H9 (cell line): Measurements from ENCODE around the gene SLC5A2. TPM values are rescaled to one million over a fixed set of nuclear protein-coding genes. Genes with fewer than 3 reads are reported as not detected.

Experiments used
- DNase-seq: peaks from one replicate; pipeline ENCODE4 v3.0.0-alpha.2; 2017
- H2AFZ ChIP-seq: one replicate; pipeline ENCODE4 v1.6.1; 2013; ENCODE audit warnings: mild to moderate bottlenecking, low read length, control low read depth, moderate library complexity
- H2AK5ac ChIP-seq: 2 replicates; pipeline ENCODE4 v1.6.1; 2013; ENCODE audit warnings: low read length, control low read depth, mixed read lengths; ENCODE audit not compliant: insufficient read length
- H2BK120ac ChIP-seq: one replicate; pipeline ENCODE4 v1.6.1; 2013; ENCODE audit warnings: low read depth, mild to moderate bottlenecking, low read length, control low read depth, inconsistent platforms; ENCODE audit not compliant: poor library complexity, severe bottlenecking
- H2BK12ac ChIP-seq: 2 replicates; pipeline ENCODE4 v1.6.1; 2013; ENCODE audit warnings: low read length, control low read depth, mixed read lengths, low read depth; ENCODE audit not compliant: insufficient read length
- H2BK15ac ChIP-seq: 2 replicates; pipeline ENCODE4 v1.6.1; 2013; ENCODE audit warnings: low read depth, low read length, control low read depth
- H2BK20ac ChIP-seq: one replicate; pipeline ENCODE4 v1.6.1; 2013; ENCODE audit warnings: low read depth, mild to moderate bottlenecking, low read length, control low read depth, inconsistent platforms; ENCODE audit not compliant: poor library complexity, severe bottlenecking
- H2BK5ac ChIP-seq: 2 replicates; pipeline ENCODE4 v1.6.1; 2013; ENCODE audit warnings: low read length, control low read depth, mixed read lengths; ENCODE audit not compliant: insufficient read length
- H3K14ac ChIP-seq: 2 replicates; pipeline ENCODE4 v1.6.1; 2013; ENCODE audit warnings: low read length, control low read depth; ENCODE audit not compliant: insufficient read depth
- H3K18ac ChIP-seq: 2 replicates; pipeline ENCODE4 v1.6.1; 2013; ENCODE audit warnings: low read depth, mild to moderate bottlenecking, mixed read lengths, low read length, control low read depth; ENCODE audit not compliant: insufficient read length
- H3K23ac ChIP-seq: 2 replicates; pipeline ENCODE4 v1.6.1; 2013; ENCODE audit warnings: low read length, control low read depth, mixed read lengths, low read depth; ENCODE audit not compliant: insufficient read length
- H3K23me2 ChIP-seq: 2 replicates; pipeline ENCODE4 v1.6.1; 2013; ENCODE audit warnings: low read depth, mild to moderate bottlenecking, mixed read lengths, low read length, control low read depth; ENCODE audit not compliant: insufficient read length, poor library complexity, severe bottlenecking
- H3K27ac ChIP-seq: 2 replicates; pipeline ENCODE4 v1.5.1; 2013; ENCODE audit warnings: low read length, control low read depth, mixed read lengths, low read depth; ENCODE audit not compliant: insufficient read length
- H3K27me3 ChIP-seq: 2 replicates; pipeline ENCODE4 v1.6.1; 2013; ENCODE audit warnings: low read length, control low read depth, inconsistent platforms; ENCODE audit not compliant: insufficient read depth
- H3K4ac ChIP-seq: 2 replicates; pipeline ENCODE4 v1.6.1; 2013; ENCODE audit warnings: low read depth, mild to moderate bottlenecking, control low read depth, inconsistent platforms, low read length, moderate library complexity
- H3K4me1 ChIP-seq: 2 replicates; pipeline ENCODE4 v1.6.1; 2013; ENCODE audit warnings: low read length, control low read depth, inconsistent platforms; ENCODE audit not compliant: insufficient read depth
- H3K4me2 ChIP-seq: 2 replicates; pipeline ENCODE4 v1.6.1; 2013; ENCODE audit warnings: low read length, control low read depth, mixed read lengths; ENCODE audit not compliant: insufficient read length, insufficient read depth
- H3K56ac ChIP-seq: 2 replicates; pipeline ENCODE4 v1.6.1; 2013; ENCODE audit warnings: low read depth, mild to moderate bottlenecking, mixed read lengths, low read length, control low read depth; ENCODE audit not compliant: insufficient read length
- H3K79me1 ChIP-seq: 2 replicates; pipeline ENCODE4 v1.6.1; 2013; ENCODE audit warnings: low read depth, mild to moderate bottlenecking, moderate library complexity, low read length, control low read depth, inconsistent platforms; ENCODE audit not compliant: insufficient read depth, poor library complexity, severe bottlenecking
- H3K79me2 ChIP-seq: 2 replicates; pipeline ENCODE4 v1.6.1; 2013; ENCODE audit warnings: low read length, control low read depth, inconsistent platforms; ENCODE audit not compliant: insufficient read depth
- H3K9ac ChIP-seq: 2 replicates; pipeline ENCODE4 v1.6.1; 2013; ENCODE audit warnings: low read length, control low read depth, mixed read lengths; ENCODE audit not compliant: insufficient read length; ENCODE audit errors: extremely low read depth
- H3K9me3 ChIP-seq: one replicate; pipeline ENCODE4 v1.6.1; 2013; ENCODE audit warnings: low read depth, low read length, inconsistent platforms; ENCODE audit not compliant: control insufficient read depth
- H3T11ph ChIP-seq: one replicate; pipeline ENCODE4 v1.6.1; 2013; ENCODE audit warnings: mild to moderate bottlenecking, low read length, control low read depth, inconsistent platforms
- H4K20me1 ChIP-seq: one replicate; pipeline ENCODE4 v1.6.1; 2013; ENCODE audit not compliant: control insufficient read depth, insufficient read length, insufficient read depth
- H4K5ac ChIP-seq: 2 replicates; pipeline ENCODE4 v1.6.1; 2013; ENCODE audit warnings: low read depth, mild to moderate bottlenecking, mixed read lengths, low read length, control low read depth; ENCODE audit not compliant: insufficient read length
- H4K8ac ChIP-seq: replicated peaks from 2 replicates; pipeline ENCODE4 v1.6.1; 2013; ENCODE audit warnings: low read length, control low read depth, mixed read lengths, low read depth; ENCODE audit not compliant: insufficient read length
- H4K91ac ChIP-seq: 2 replicates; pipeline ENCODE4 v1.6.1; 2013; ENCODE audit warnings: low read depth, mild to moderate bottlenecking, moderate library complexity, mixed read lengths, low read length, control low read depth; ENCODE audit not compliant: insufficient read length
- H3K27ac Mint-ChIP-seq, 3 experiments: 2 replicates in 2 of 3; 3 replicates in 1 of 3; pipeline ENCODE4 v1.8.0; 2020 to 2021; ENCODE audit warnings: mixed read lengths in 3 of 3, mild to moderate bottlenecking in 1 of 3, moderate library complexity in 1 of 3
- H3K27me3 Mint-ChIP-seq: 2 replicates; pipeline ENCODE4 v1.8.0; 2021; ENCODE audit warnings: low read depth, mild to moderate bottlenecking, moderate library complexity, mixed read lengths
- H3K36me3 Mint-ChIP-seq, 3 experiments: 2 replicates in 2 of 3; 3 replicates in 1 of 3; pipeline ENCODE4 v1.8.0; 2020 to 2021; ENCODE audit warnings: low read depth in 3 of 3, mixed read lengths in 3 of 3; ENCODE audit not compliant: insufficient read depth in 1 of 3
- H3K4me1 Mint-ChIP-seq, 2 experiments: 2 replicates each; pipeline ENCODE4 v1.8.0; 2020; ENCODE audit warnings: mixed read lengths in 2 of 2
- H3K4me3 Mint-ChIP-seq, 2 experiments: 2 replicates in 1 of 2; 3 replicates in 1 of 2; pipeline ENCODE4 v1.8.0; 2020 to 2021; ENCODE audit warnings: mild to moderate bottlenecking in 2 of 2, mixed read lengths in 2 of 2, moderate library complexity in 1 of 2
- H3K9me3 Mint-ChIP-seq, 2 experiments: 2 replicates in 1 of 2; 3 replicates in 1 of 2; pipeline ENCODE4 v1.8.0; 2020; ENCODE audit warnings: mild to moderate bottlenecking in 2 of 2, mixed read lengths in 2 of 2, moderate library complexity in 1 of 2
- WGBS: extraction: QIAGEN DNeasy Blood & Tissue Kit; methylation state at CpG from one replicate; pipeline ENCODE4 v1.1.7; 2013; ENCODE audit warnings: missing lambda C conversion rate, low lambda C conversion rate, mixed read lengths; ENCODE audit not compliant: insufficient read length; ENCODE audit errors: extremely low coverage; 5-methylcytosine and 5-hydroxymethylcytosine counted together
- total RNA-seq: library from RNA; stranded (reverse); gene quantifications from 2 replicates; pipeline ENCODE4 v1.2.1, GENCODE V29; 2021
- TF ChIP-seq, protein P1 (sequence below): fragments of 200-600 bp; sonication (generic); conservative IDR thresholded peaks from 3 replicates; pipeline ENCODE4 v1.8.0; 2021; ENCODE audit warnings: antibody characterized with exemption, mild to moderate bottlenecking

Gene SLC5A2
- total RNA-seq, 1 experiment from 2014 or later = 0.52 TPM

DNA sequence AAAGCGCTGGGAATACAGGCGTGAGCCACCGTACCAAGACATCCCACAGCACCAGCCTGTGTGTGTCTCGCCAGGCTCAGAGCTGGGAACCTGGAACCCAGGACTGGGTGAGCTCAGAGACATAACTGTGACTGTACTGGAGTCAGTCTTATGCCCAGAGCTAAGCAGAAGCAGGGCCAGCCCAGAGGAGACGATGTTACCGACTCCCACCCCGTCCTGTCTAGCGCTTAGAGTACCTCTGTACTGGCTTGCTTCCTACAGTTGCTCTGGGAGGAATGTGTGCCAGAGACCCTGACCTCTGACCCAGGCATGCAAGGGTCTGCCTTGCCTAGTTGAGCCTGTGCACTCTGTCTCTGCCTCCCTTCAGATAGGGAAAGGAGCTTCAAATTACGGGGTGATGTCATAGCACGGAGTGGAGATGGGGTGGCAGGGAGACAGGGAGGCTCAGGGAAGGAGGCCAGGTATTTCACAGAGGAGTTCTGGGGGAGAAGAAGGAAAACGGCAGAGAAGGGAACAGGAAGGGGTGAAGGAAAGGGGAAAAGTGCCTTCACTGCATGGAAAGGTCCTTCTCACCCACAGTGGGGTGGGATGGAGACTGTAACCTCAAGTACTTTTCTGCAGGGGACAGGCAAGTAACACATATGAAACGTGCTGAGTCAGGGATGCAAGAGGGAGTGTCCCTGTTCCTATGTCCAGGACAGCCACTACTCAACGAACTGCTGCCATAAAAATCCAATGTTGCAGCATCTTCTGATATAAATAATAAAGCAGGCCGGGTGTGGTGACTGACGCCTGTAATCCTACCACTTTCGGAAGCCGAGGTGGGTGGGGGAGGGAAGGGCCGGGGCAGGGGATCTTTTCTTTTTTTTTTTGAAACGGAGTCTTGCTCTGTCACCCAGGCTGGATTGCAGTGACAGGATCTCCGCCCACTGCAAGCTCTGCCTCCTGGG, 29.4 kb upstream of the SLC5A2 start:
- H3K79me2 ChIP-seq = no peaks in the 10 kb centered on the region; the same call in 1 of the 2 replicates
- H3K56ac ChIP-seq = no peak overlapping the region
- no peaks in the 10 kb centered on the region for H3K9me3 ChIP-seq
- H3K4ac ChIP-seq = no peak overlapping the region
- H3K27ac ChIP-seq = no peak overlapping the region
- no peak overlapping the region for H3K14ac ChIP-seq
- no peaks in the 10 kb centered on the region for H4K20me1 ChIP-seq
- H2AFZ ChIP-seq = no peak overlapping the region
- no peak overlapping the region for H3K18ac ChIP-seq
- H3K27ac Mint-ChIP-seq = peak overlapping the region; percentile 34 to 51 (median 48); a peak in 6 of 7 replicates
- H3T11ph ChIP-seq = no peak overlapping the region
- H3K27me3 Mint-ChIP-seq = peaks cover 3% of the 10 kb centered on the region
- H4K91ac ChIP-seq = no peak overlapping the region
- peaks cover 0 to 5% (median 0%) of the 10 kb centered on the region in 3 experiments; a peak in 4 of 7 replicates for H3K36me3 Mint-ChIP-seq
- H2BK5ac ChIP-seq = no peak overlapping the region
- peaks cover 9% of the 10 kb centered on the region; the same call in 1 of the 2 replicates for H3K4me1 ChIP-seq
- no peak overlapping the region for H4K8ac ChIP-seq
- no peak overlapping the region for H2BK20ac ChIP-seq
- no peak overlapping the region for H3K9ac ChIP-seq
- no peaks in the 10 kb centered on the region for H3K9me3 Mint-ChIP-seq
- no peak overlapping the region for H4K5ac ChIP-seq
- no peak overlapping the region for H2BK12ac ChIP-seq
- DNase-seq = peak; percentile 44
- peaks cover 4% of the 10 kb centered on the region for H3K79me1 ChIP-seq
- no peaks in the 10 kb centered on the region for H3K27me3 ChIP-seq
- no peak overlapping the region for H2BK15ac ChIP-seq
- H3K4me1 Mint-ChIP-seq = peaks cover 36 to 47% of the 10 kb centered on the region in 2 experiments
- no peak overlapping the region for H3K23ac ChIP-seq
- H3K4me3 Mint-ChIP-seq = peak overlapping the region; percentile 0 to 19; a peak in 3 of 5 replicates
- H3K4me2 ChIP-seq = peak overlapping the region; percentile 24
- TF ChIP-seq, protein P1, sequence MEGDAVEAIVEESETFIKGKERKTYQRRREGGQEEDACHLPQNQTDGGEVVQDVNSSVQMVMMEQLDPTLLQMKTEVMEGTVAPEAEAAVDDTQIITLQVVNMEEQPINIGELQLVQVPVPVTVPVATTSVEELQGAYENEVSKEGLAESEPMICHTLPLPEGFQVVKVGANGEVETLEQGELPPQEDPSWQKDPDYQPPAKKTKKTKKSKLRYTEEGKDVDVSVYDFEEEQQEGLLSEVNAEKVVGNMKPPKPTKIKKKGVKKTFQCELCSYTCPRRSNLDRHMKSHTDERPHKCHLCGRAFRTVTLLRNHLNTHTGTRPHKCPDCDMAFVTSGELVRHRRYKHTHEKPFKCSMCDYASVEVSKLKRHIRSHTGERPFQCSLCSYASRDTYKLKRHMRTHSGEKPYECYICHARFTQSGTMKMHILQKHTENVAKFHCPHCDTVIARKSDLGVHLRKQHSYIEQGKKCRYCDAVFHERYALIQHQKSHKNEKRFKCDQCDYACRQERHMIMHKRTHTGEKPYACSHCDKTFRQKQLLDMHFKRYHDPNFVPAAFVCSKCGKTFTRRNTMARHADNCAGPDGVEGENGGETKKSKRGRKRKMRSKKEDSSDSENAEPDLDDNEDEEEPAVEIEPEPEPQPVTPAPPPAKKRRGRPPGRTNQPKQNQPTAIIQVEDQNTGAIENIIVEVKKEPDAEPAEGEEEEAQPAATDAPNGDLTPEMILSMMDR = no peak
- no CpG with 5 or more reads among the region's 20 CpGs for WGBS
- H2BK120ac ChIP-seq = no peak overlapping the region
- peaks cover 6% of the 10 kb centered on the region for H3K23me2 ChIP-seq
- H2AK5ac ChIP-seq = no peak overlapping the region
